GM18861 (cell line): ENCODE data around the gene SLC4A9.

Source experiments
- ATAC-seq: cut with Tn5 transposase; IDR thresholded peaks from one replicate; pipeline ENCODE4 v1.9.1; 2021; ENCODE audit not compliant: unreplicated experiment

SLC4A9 gene, protein sequence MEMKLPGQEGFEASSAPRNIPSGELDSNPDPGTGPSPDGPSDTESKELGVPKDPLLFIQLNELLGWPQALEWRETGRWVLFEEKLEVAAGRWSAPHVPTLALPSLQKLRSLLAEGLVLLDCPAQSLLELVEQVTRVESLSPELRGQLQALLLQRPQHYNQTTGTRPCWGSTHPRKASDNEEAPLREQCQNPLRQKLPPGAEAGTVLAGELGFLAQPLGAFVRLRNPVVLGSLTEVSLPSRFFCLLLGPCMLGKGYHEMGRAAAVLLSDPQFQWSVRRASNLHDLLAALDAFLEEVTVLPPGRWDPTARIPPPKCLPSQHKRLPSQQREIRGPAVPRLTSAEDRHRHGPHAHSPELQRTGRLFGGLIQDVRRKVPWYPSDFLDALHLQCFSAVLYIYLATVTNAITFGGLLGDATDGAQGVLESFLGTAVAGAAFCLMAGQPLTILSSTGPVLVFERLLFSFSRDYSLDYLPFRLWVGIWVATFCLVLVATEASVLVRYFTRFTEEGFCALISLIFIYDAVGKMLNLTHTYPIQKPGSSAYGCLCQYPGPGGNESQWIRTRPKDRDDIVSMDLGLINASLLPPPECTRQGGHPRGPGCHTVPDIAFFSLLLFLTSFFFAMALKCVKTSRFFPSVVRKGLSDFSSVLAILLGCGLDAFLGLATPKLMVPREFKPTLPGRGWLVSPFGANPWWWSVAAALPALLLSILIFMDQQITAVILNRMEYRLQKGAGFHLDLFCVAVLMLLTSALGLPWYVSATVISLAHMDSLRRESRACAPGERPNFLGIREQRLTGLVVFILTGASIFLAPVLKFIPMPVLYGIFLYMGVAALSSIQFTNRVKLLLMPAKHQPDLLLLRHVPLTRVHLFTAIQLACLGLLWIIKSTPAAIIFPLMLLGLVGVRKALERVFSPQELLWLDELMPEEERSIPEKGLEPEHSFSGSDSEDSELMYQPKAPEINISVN

DNA sequence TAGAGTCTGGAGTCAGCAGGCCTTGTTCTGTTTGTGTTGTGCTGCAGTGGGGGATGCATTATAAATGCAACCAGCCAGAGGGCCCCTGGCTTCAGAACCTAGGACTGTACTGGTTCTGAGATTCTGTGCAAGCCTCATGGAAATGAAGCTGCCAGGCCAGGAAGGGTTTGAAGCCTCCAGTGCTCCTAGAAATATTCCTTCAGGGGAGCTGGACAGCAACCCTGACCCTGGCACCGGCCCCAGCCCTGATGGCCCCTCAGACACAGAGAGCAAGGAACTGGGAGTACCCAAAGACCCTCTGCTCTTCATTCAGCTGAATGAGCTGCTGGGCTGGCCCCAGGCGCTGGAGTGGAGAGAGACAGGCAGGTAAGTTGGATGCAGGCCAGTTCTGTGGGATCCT, at the start of gene SLC4A9:
SLC4A9 (plus strand) TSS at position 94 of the 400 bp plus-strand sequence; CDS start at position 137, 43 bp downstream.
- no peak for ATAC-seq

DNA sequence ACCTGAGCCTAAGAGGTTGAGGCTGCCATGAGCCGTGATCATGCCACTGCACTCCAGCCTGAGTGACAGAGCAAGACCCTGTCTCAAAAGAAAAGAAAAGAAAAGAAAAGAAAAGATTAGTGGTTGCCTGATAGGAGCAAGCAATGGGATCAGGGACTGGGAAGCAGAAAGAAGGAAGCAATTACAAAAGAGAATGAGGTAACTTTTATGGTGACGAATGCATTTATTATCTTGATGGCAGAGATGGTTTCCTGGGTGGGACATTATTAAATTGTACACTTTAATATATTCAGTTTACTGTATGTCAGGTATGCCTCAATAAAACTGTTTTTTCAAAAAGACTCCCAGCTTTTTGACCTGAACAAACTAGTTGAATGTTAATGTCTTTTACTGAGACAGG, 49.6 kb upstream of the SLC4A9 start:
- ATAC-seq: no peak

DNA sequence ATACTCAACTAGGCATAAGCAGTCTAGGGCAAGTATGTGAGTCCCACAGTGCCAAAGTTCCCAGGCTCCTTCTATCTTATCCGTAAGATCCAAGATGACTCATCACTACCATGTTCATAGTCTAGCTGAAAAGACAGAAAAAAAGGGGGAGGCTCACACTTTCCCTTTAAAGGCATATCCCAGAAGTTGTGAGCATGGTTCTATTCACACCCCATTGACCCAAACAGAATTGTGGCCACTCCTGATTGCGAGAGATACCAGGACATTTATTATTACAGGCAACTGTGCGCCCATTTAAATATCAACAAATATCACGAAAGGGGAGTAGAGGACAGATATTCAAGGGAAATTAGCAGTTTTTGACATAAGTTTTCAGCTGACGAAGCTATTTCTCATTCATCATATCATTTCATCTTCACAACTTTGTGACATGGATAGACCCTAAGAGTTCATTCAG, 49.0 kb upstream of the SLC4A9 start:
- no peak for ATAC-seq

DNA sequence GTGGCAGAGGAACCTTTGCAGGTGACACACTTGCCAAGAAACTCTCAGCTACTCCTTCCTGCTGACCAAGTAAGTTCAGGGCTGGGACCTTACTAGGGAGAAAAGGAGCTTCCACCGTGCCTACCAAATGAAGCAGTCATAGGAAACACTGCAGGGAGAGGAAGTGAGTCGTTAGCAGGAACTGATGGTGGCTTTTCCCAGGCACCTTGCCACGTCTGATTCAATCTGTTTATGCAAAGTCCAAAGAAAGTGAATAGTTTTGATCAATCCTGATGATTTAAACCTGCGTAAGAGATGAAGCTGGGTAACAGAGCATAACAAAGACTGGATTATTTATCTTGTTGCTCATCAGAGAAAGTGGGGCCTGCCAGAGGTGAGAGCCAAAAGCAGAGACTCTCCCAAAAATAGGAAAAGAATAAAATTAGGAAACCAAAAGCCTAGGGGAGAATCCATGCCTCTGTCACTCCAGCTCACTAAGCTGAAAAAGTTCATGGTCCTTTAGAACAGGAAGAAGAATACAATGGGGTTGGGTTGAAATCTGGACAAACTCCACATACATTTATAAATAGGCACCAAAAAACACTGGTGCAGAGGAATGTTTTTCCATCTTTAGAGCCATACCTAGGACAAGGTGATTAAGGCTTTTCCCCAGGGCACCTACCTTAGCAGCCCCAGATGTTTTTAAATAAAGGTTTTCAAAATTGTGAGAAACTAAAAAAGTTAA, 47.8 kb upstream of the SLC4A9 start:
- ATAC-seq: no peak

DNA sequence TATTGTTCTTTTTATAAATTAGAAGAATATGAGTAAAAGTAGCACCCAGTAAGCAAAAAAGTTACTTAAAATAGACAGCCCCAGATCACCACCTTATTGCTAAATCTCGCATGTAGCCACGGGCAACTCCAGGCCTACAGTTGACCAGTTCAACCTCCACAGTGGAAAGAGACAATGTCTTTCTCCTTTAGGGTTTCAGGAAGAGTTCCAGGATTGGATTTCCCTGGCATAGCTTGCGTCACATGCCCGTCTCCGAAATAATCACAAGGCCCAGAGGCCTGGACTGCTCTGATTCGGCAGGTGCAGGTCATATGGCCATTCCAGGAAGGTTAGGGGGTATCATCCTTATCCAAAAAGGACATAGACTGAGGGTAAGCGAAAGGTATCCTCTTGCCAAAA, 47.2 kb upstream of the SLC4A9 start:
- no peak for ATAC-seq

DNA sequence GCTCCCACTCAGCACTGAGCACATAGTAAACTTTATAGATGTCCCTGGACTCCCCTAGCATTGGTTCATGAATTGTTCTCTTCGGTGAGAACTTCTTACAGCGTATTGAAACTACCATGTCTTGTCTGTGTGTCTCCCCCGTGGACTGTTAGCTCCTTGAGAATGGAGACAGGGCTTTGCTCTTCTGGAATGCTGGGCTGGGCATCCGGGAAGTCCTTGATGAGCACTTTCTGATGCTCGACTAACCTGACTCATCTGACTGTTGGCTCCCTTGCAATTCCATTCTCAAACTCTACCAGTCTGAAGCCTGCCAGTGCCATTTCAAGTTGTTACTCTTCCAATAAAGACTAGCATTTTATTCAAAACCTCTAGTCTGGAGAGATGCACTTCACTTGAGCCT, 42.1 kb upstream of the SLC4A9 start:
- ATAC-seq: no peak

DNA sequence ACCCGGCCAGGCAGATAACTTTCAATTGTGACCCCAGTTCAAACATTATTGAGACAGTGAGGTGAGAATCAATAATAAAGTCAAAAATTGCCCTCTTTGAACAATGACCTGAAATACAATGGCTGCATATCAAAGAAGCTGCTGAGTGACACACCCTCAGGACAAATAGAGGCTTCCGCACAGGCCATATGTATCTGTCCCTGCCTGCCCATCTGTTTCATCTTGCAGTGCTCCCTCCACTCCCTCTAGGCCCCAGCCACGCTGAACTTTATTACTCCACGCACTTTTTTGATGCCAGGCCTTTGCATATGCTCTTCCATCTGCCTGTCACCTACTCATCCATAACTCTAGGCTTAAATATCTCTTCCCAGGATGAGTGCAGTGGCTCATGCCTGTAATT, 41.2 kb upstream of the SLC4A9 start:
- no peak for ATAC-seq

DNA sequence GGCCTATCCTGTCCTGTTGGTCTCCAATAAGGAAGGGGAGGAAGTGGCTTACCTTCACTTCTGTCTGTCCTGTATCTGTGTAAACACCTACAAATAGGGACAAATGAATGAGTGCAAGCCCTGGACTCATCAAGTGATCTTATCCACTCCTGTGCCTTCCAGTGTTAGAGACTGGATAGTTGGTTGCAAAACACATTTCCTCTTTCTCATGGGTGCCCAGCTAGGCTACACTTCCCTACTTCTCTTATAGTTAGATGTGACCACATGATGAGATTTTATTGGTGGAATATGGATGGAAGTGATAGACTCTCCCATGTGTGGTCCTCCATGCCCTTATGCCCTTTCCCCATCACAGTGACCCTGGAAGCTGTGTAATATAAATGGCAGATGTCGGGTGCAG, 40.2 kb upstream of the SLC4A9 start:
- ATAC-seq: no peak

DNA sequence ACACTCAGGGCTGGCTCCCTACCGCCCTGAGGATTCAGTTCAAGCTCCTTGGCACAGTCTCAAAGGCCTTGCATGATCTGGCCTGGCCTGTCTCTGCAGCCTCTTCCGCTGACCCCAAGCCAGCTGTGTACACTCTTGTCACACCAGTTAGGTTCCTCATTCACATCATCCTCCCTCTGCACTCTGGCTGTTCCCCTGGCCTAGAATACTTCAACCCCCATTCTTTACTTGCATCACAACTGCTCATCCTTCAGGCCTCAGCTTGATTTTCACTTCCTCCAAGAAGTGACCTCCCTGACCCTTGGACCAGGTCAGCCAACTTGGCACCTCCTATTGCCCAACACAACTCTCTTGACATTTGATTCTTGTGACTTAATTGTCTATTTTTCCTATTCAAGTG, 38.2 kb upstream of the SLC4A9 start:
- ATAC-seq: no peak

DNA sequence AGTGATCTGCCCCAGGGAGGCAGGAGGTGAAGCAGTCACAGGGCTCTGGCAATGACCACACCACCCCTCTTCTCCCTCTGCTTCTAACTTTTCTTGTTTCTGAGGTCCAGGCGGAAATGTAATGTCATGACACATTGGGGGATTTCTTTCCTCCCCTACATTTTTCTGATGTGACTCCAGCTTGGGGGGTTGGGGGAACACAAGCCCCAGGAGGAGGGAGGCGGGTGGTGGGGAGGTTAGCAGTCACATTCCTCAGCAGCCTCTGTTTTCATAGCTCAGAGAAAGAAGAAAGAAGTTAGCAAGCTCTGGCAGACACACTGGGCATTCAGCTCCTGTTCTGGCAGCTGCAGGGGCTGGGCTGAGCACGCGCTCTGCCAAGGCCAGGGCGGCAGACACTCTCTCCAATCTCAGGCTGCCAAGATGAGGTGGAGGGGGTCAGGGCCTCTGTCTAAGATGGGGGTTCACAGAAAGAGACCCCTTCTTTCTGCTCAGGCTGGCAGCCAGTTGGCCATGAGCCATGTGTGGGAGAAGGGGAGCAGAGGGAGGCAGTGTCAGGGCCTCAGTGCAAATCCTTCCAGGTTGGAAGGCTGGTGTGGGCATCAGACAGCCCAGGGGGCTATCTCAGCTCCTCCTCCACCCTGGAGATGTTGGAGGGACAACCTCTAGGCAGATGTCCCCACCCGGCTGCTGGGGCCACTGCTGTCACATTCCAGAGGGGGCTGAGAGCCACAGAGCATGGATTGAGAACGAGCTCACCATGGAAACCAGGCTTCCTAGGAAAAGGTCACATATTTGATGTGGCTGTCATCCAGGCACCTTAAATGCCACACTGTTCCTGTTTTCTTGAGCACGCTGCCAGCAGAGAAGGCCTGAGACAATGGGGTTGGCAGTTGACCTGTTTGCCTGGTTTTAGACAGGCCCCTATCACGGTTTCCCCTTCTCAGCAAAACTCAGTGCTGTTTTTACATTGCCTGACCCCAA, 37.0 kb upstream of the SLC4A9 start:
- ATAC-seq: no peak

DNA sequence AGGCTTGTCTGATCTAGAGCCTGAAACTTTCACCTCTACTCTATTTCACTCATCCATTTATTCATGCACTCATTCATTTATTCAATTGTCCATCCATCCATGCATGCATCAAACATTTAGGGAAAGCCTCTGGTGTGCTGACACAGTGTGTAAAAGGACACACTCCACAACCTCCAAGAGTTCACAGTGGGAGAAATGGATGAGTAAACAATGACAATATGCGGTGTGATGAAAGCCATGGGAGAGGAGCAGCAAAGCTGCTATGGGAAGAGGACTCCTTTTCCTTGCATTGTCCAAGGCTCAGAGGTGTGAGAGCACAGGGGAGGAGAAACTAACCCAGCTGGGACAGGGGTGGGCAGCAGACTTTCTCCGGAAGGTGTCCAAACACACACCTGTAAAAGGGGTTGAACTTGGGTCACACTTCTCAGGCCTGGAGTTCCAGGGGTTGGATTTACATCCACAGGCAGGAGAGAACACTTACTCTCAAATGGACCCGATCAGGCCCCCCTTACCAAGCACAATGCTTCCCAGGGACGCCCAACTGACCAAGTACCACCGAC, 35.9 kb upstream of the SLC4A9 start:
- ATAC-seq: no peak

DNA sequence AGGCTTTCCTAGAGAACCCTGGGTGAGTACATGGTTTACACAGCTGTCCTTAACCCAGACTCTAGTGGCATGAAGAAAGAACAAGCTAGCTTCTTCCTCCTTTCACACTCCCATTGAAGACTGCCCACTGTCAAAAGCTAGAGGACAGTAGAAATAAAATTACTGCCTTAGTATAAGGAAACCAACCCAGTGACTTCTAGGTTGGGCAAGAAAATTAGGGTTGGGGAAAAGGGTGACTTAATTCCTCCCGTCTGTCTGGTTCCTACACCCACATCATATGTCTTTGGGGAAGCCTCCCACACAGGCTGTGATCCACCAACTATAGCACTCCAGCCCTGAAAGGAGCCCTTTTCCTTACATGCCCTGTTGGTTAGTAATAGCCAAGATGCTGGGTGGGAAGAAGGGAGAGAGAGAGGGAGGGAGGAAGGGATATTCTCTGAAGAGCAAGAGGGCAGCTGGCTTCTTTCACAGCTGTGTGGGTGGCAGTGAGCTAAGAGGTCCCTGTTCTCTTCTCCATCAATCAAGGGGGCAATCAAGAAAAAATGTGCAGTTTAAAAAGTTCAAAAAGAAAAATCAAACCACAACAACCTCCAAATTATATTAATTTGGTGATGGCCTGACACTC, 35.3 kb upstream of the SLC4A9 start:
- ATAC-seq: no peak

DNA sequence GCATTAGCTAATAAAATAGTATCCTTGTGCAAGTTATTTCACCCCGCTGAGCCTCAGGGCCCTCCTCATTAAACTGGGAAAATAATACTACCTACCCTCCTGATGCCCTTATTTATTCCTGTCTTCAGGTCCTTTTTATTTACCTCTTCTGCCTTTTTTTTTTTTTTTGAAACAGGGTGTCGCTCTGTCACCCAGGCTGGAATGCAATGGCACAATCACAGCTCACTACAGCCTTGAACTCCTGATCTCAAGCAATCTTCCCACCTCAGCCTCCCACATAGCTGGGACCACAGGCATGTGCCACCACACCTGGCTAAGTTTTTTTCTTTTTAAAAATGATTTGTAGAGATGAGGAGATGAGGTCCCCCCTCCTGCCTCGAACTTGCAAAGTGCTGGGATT, 34.5 kb upstream of the SLC4A9 start:
- ATAC-seq: no peak

DNA sequence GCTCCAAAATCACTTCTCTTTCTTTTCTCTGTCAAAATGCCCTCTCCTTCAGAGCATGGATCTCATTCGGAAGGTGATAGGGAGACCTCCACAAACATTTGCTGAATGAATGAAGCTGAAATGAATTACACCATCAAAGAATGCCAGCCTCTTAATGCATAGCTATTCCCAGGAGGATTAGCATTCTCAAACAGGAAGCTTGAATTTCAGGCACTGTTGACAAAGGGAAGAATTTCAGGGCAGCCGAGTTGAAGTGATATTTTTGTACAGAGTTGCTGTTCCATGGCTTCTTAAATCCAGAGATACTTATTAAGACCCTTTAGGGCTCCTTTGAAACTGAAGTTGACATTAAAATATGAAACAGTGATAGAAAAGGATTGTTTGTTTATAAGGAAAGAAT, 32.4 kb upstream of the SLC4A9 start:
- ATAC-seq: no peak

DNA sequence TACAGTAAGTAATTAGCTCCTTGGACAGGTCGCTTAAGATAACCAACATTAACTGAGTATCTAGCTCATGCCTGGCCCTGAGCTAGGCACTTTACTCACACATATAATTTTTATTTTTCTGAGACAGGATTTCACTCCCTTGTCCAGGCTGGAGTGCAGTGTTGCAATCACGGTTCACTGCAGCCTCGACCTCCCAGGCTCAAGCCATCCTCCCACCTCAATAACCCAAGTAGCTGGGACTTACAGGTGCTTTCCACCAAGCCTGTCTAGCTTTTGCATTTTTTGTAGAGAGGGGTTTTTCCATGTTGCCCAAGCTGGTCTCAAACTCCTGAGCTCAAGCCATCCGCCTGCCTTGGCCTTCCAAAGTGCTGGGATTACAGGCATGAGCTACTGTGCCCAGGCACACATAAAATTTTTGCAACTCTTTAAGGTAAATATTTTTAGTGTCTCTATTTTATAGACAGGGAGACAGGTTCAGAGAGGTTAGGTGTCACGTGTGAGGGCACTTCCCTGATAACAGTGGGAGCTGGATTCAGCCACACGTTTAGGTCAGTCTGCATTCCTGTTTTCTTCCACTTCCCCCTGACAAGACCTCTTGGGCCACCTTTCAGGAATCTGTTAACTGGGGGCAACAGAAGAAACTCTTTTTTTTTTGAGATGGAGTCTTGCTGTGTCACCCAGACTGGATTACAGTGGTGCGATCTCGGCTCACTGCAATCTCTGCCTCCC, 31.8 kb upstream of the SLC4A9 start:
- no peak for ATAC-seq

DNA sequence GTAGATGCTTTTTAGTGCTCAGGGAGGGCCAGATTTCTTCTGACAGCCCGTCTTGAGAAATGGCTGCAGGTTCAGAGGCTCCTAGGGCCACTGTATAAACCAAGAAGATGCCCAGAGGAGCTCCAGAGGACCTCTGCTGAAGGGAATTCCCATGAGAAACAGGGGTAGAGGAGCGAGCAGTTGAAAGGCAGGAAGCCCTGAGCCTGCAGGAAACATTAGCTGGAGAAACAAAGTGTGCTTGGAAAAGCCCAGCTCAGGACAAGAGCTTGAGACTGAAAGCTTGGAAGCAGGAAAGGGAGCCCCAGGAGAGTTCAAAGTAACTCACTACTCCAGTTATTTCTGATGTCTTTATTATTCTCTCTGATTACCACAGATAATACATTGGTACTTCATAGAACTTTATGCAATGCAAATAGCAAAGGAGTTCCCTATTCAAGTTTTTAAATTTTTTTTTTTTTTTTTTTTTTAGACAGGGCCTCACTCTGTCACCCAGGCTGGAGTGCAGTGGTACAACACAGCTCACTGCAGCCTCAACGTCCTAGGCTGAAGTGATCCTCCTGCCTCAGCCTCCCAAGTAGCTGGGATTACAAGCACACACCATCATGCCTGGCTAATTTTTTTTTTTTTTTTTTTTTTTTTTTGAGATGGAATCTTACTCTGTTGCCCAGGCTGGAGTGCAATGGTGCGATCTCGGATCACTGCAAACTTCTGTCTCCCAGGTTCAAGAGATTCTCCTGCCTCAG, 30.1 kb upstream of the SLC4A9 start:
- no peak for ATAC-seq

DNA sequence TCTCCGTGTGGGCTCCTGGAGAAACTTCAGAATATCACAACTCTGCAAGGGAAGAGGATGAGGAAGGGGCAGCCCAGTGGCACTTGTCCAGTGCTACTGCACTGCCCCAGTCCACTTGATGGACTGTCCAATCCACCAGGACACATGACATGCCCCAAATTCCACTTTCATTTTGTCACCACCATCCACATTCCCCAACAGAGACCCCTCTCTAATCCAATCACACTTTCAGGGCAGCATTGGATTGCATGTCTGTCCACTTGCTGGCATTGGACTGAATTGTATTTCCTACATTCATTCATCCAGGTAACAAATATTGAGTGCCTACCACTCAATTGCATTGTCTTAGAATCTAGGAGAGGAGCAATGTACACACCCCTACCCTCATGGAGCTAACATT, 28.4 kb upstream of the SLC4A9 start:
- no peak for ATAC-seq

DNA sequence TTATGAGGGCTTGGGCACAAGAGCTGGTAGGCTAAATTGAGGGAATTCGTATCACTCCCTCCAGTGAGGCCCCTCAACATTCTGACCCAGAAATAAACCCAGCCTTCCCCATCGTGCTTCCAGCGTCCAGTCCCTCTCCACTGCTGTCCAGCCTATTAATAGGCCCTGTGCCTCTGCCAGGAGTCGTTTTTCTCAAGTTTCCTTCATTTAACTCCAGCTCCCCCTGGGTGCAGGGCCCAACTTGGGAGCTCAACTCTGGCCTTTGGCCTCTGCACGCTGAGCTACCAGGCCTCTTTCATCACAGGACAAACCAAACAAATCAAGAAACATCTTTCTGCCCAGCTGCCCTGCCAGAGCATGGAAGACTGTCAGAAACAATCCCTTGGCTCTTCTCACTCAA, 23.6 kb upstream of the SLC4A9 start:
- no peak for ATAC-seq
